SK-N-MC (cell line): ENCODE data around the gene FGFR3.
A peak's percentile ranks its signal among the peaks of the same experiment; 100 is the strongest.

Source experiments
- DNase-seq: peaks from one replicate; pipeline ENCODE4 v3.0.0-alpha.2; 2011; ENCODE audit warnings: low read depth, low spot score
- H3K27ac ChIP-seq: fragments of 200-600 bp; sonication (generic); 2 replicates; pipeline ENCODE4 v1.5.1; 2016; ENCODE audit warnings: mixed run types
- H3K36me3 ChIP-seq: fragments of 200-600 bp; sonication (generic); 2 replicates; pipeline ENCODE4 v1.6.1; 2017; ENCODE audit warnings: antibody characterized with exemption, low read length, mixed read lengths; ENCODE audit not compliant: insufficient read depth
- H3K4me3 ChIP-seq: fragments of 200-600 bp; sonication (generic); 2 replicates; pipeline ENCODE4 v1.5.1; 2016
- H3K9ac ChIP-seq: fragments of 200-600 bp; sonication (generic); 2 replicates; pipeline ENCODE4 v1.8.0; 2017; ENCODE audit warnings: mixed run types, mixed read lengths; ENCODE audit not compliant: insufficient read length
- H3K9me3 ChIP-seq: fragments of 200-600 bp; sonication (generic); 2 replicates; pipeline ENCODE4 v1.6.1; 2017; ENCODE audit warnings: low read depth, mild to moderate bottlenecking, antibody characterized with exemption, low read length, moderate library complexity, mixed read lengths
- EZH2 ChIP-seq: fragments of 200-600 bp; sonication (generic); IDR thresholded peaks from one replicate; pipeline ENCODE4 v1.6.1; 2017; ENCODE audit warnings: antibody characterized with exemption
- FOXP2 ChIP-seq: optimal IDR thresholded peaks from 2 replicates; pipeline ENCODE3; 2011; ENCODE audit warnings: mild to moderate bottlenecking, moderate library complexity; ENCODE audit not compliant: insufficient read depth; ENCODE audit errors: extremely low read length, control extremely low read depth
- POLR2AphosphoS5 ChIP-seq: IDR thresholded peaks from 2 replicates; pipeline ENCODE4 v1.6.1; 2012; ENCODE audit warnings: mild to moderate bottlenecking, low read depth, low read length, borderline replicate concordance

FGFR3 gene

GRCh38 chr4:1753294-1753696, 39.8 kb upstream of the FGFR3 start:
- no peak overlapping the region for H3K27ac ChIP-seq
- no peaks in the 10 kb centered on the region for H3K9me3 ChIP-seq
- H3K9ac ChIP-seq: no peak overlapping the region
- no peaks in the 10 kb centered on the region for H3K36me3 ChIP-seq
- DNase-seq: no peak
- TF ChIP-seq FOXP2: no peak
- no peak for TF ChIP-seq EZH2
- TF ChIP-seq POLR2AphosphoS5: no peak
- no peak overlapping the region for H3K4me3 ChIP-seq

- no peak overlapping the region for H3K9ac ChIP-seq
- H3K9me3 ChIP-seq: no peaks in the 10 kb centered on the region
- H3K36me3 ChIP-seq: no peaks in the 10 kb centered on the region
- H3K27ac ChIP-seq: no peak overlapping the region
- TF ChIP-seq POLR2AphosphoS5: no peak
- no peak for TF ChIP-seq EZH2
- TF ChIP-seq FOXP2: no peak
- no peak for DNase-seq
- no peak overlapping the region for H3K4me3 ChIP-seq
Observed at GRCh38 chr4:1753697-1754311, 39.3 kb upstream of the FGFR3 start.

GRCh38 chr4:1754336-1754735, 38.8 kb upstream of the FGFR3 start:
- no peak overlapping the region for H3K27ac ChIP-seq
- H3K9ac ChIP-seq: no peak overlapping the region
- H3K36me3 ChIP-seq: no peaks in the 10 kb centered on the region
- DNase-seq: no peak
- no peak overlapping the region for H3K4me3 ChIP-seq
- H3K9me3 ChIP-seq: no peaks in the 10 kb centered on the region
- TF ChIP-seq FOXP2 (no peak), POLR2AphosphoS5 (no peak), EZH2 (no peak)

GRCh38 chr4:1755297-1755696, 37.8 kb upstream of the FGFR3 start:
- no peak for DNase-seq
- Histone ChIP-seq H3K4me3 (no peak overlapping the region), H3K27ac (peak overlapping the region; percentile 73), H3K9ac (no peak overlapping the region), H3K36me3 (no peaks in the 10 kb centered on the region), H3K9me3 (no peaks in the 10 kb centered on the region)
- TF ChIP-seq POLR2AphosphoS5 (no peak), FOXP2 (no peak), EZH2 (no peak)

GRCh38 chr4:1756079-1756478, 37.0 kb upstream of the FGFR3 start:
- H3K9ac ChIP-seq: no peak overlapping the region
- TF ChIP-seq EZH2: no peak
- TF ChIP-seq FOXP2: no peak
- TF ChIP-seq POLR2AphosphoS5: no peak
- no peak for DNase-seq
- H3K36me3 ChIP-seq: no peaks in the 10 kb centered on the region
- no peaks in the 10 kb centered on the region for H3K9me3 ChIP-seq
- no peak overlapping the region for H3K27ac ChIP-seq
- H3K4me3 ChIP-seq: no peak overlapping the region

- no peak for TF ChIP-seq FOXP2
- TF ChIP-seq EZH2: no peak
- no peak for TF ChIP-seq POLR2AphosphoS5
- H3K4me3 ChIP-seq: no peak overlapping the region
- no peak overlapping the region for H3K9ac ChIP-seq
- H3K36me3 ChIP-seq: no peaks in the 10 kb centered on the region
- no peaks in the 10 kb centered on the region for H3K9me3 ChIP-seq
- no peak overlapping the region for H3K27ac ChIP-seq
- DNase-seq: no peak
Observed at GRCh38 chr4:1756893-1757779, 36.0 kb upstream of the FGFR3 start.

- DNase-seq: no peak
- Histone ChIP-seq H3K9me3 (no peaks in the 10 kb centered on the region), H3K36me3 (no peaks in the 10 kb centered on the region), H3K27ac (no peak overlapping the region), H3K4me3 (no peak overlapping the region), H3K9ac (no peak overlapping the region)
- TF ChIP-seq EZH2 (no peak), POLR2AphosphoS5 (no peak), FOXP2 (no peak)
Observed at GRCh38 chr4:1757836-1758235, 35.3 kb upstream of the FGFR3 start.

- Histone ChIP-seq H3K27ac (no peak overlapping the region), H3K36me3 (no peaks in the 10 kb centered on the region), H3K4me3 (no peak overlapping the region), H3K9me3 (no peaks in the 10 kb centered on the region), H3K9ac (no peak overlapping the region)
- DNase-seq: no peak
- no peak for TF ChIP-seq POLR2AphosphoS5
- no peak for TF ChIP-seq FOXP2
- no peak for TF ChIP-seq EZH2
Observed at GRCh38 chr4:1758306-1759121, 34.6 kb upstream of the FGFR3 start.
